HepG2 (cell line): ENCODE results near the gene GON4L. TPM values are rescaled to one million over a fixed set of nuclear protein-coding genes. Genes with fewer than 3 reads are reported as not detected.

Experiments
- DRAP1 ChIP-seq: IDR thresholded peaks from 2 replicates; pipeline ENCODE4 v1.6.1; 2016; ENCODE audit warnings: missing genetic modification reagents, missing compliant biosample characterization
- GATAD2A ChIP-seq: IDR thresholded peaks from 2 replicates; pipeline ENCODE4 v1.6.1; 2016
- HDAC1 ChIP-seq: sonication (generic); formaldehyde crosslinking; IDR thresholded peaks from 2 replicates; pipeline ENCODE4 v1.5.1; 2020; ENCODE audit warnings: mild to moderate bottlenecking, missing genetic modification reagents
- HOXD1 ChIP-seq: sonication (generic); formaldehyde crosslinking; IDR thresholded peaks from 2 replicates; pipeline ENCODE4 v1.5.0; 2020; ENCODE audit warnings: missing genetic modification reagents
- PPARG ChIP-seq: conservative IDR thresholded peaks from 2 replicates; pipeline ENCODE4 v1.6.1; 2016; ENCODE audit warnings: missing biosample characterization, missing genetic modification reagents
- RAD51 ChIP-seq: fragments of 450-650 bp; IDR thresholded peaks from 2 replicates; pipeline ENCODE4 v1.6.1; 2016; ENCODE audit warnings: borderline replicate concordance
- RARA ChIP-seq: IDR thresholded peaks from 2 replicates; pipeline ENCODE4 v1.6.1; 2016; ENCODE audit warnings: missing genetic modification reagents, missing compliant biosample characterization
- RFX3 ChIP-seq: IDR thresholded peaks from 2 replicates; pipeline ENCODE4 v1.6.1; 2016; ENCODE audit warnings: missing biosample characterization, missing genetic modification reagents
- ZKSCAN8 ChIP-seq: IDR thresholded peaks from 2 replicates; pipeline ENCODE4 v1.6.1; 2016; ENCODE audit warnings: borderline replicate concordance, missing genetic modification reagents, missing compliant biosample characterization
- ZNF205 ChIP-seq: IDR thresholded peaks from 2 replicates; pipeline ENCODE4 v1.6.1; 2018; ENCODE audit warnings: missing biosample characterization, missing genetic modification reagents
- ZNF224 ChIP-seq: sonication (generic); formaldehyde crosslinking; IDR thresholded peaks from 2 replicates; pipeline ENCODE4 v1.5.0; 2020; ENCODE audit warnings: mild to moderate bottlenecking, missing genetic modification reagents
- ZNF362 ChIP-seq: sonication (generic); formaldehyde crosslinking; IDR thresholded peaks from 2 replicates; pipeline ENCODE4 v1.4.0; 2020; ENCODE audit warnings: missing genetic modification reagents, mild to moderate bottlenecking, borderline replicate concordance
- ZNF432 ChIP-seq: sonication (generic); formaldehyde crosslinking; IDR thresholded peaks from 2 replicates; pipeline ENCODE4 v1.5.0; 2020; ENCODE audit warnings: missing genetic modification reagents, mild to moderate bottlenecking, borderline replicate concordance
- ZNF501 ChIP-seq: sonication (generic); formaldehyde crosslinking; IDR thresholded peaks from 2 replicates; pipeline ENCODE4 v1.5.1; 2020; ENCODE audit warnings: mild to moderate bottlenecking, moderate library complexity, missing genetic modification reagents
- ZNF510 ChIP-seq: sonication (generic); formaldehyde crosslinking; IDR thresholded peaks from 2 replicates; pipeline ENCODE4 v1.4.0; 2020; ENCODE audit warnings: low read depth, mild to moderate bottlenecking, missing genetic modification reagents
- ZNF609 ChIP-seq: sonication (generic); formaldehyde crosslinking; IDR thresholded peaks from 2 replicates; pipeline ENCODE4 v1.4.0; 2020; ENCODE audit warnings: mild to moderate bottlenecking, missing genetic modification reagents, borderline replicate concordance
- ZNF777 ChIP-seq: sonication (generic); formaldehyde crosslinking; IDR thresholded peaks from 2 replicates; pipeline ENCODE4 v1.4.0; 2020; ENCODE audit warnings: missing genetic modification reagents
- polyA plus RNA-seq, 8 experiments: library from polyadenylated mRNA; depleted of rRNA in 3 of 8; stranded (reverse) in 7 of 8; unstranded in 1 of 8; fragments of >200 nt; fragmentation: Illumina TruSeq in 4 of 8; extraction: Trizol in 4 of 8; gene quantifications; 2 replicates each; pipeline versions ENCODE4 v1.2.1 to v1.2.3, GENCODE V29; 2011 to 2016; ENCODE audit warnings: low read depth in 4 of 8, missing spikeins in 1 of 8, mixed read lengths in 1 of 8; ENCODE audit not compliant: insufficient read depth in 1 of 8
- total RNA-seq, 5 experiments: library from RNA; depleted of rRNA; stranded (reverse); fragments of >200 nt; fragmentation: Illumina TruSeq; extraction: Trizol; gene quantifications; 2 replicates each; pipeline ENCODE4 v1.2.3, GENCODE V29; 2016; ENCODE audit warnings: low read depth in 1 of 5
- TF ChIP-seq, protein P1 (sequence below): IDR thresholded peaks from 2 replicates; pipeline ENCODE4 v1.6.1; 2018; ENCODE audit warnings: missing genetic modification reagents
- TF ChIP-seq, protein P2 (sequence below): sonication (generic); formaldehyde crosslinking; IDR thresholded peaks from 2 replicates; pipeline ENCODE4 v1.4.0; 2020; ENCODE audit warnings: missing genetic modification reagents
- TF ChIP-seq, protein P3 (sequence below): sonication (generic); formaldehyde crosslinking; IDR thresholded peaks from 2 replicates; pipeline ENCODE4 v1.4.0; 2020; ENCODE audit warnings: missing genetic modification reagents

Gene GON4L
- total and polyA plus RNA-seq, 2 of the 13 experiments (the other 11 are each of a cell fraction or from before 2014, with no cell fraction given), result 14.6 to 19.6 TPM

GRCh38 chr1:155893389-155894142, 36.6 kb upstream of the GON4L start (continued):
- TF ChIP-seq, protein P1, sequence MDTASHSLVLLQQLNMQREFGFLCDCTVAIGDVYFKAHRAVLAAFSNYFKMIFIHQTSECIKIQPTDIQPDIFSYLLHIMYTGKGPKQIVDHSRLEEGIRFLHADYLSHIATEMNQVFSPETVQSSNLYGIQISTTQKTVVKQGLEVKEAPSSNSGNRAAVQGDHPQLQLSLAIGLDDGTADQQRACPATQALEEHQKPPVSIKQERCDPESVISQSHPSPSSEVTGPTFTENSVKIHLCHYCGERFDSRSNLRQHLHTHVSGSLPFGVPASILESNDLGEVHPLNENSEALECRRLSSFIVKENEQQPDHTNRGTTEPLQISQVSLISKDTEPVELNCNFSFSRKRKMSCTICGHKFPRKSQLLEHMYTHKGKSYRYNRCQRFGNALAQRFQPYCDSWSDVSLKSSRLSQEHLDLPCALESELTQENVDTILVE (CRISPR knock-in tag), result peak; percentile 74; the same call in 1 of the 2 replicates
- TF ChIP-seq ZNF224 (CRISPR knock-in tag) (0 out of 2 replicates have a peak, but pooled peaks have one; percentile 20), ZNF609 (0 out of 2 replicates have a peak, but pooled peaks have one; percentile 28), ZNF510 (CRISPR knock-in tag) (no peak), HDAC1 (CRISPR knock-in tag) (peak; percentile 44; the same call in 1 of the 2 replicates), DRAP1 (peak; percentile 25; the same call in 1 of the 2 replicates), ZNF777 (no peak), ZKSCAN8 (0 out of 2 replicates have a peak, but pooled peaks have one; percentile 16), RAD51 (peak; percentile 78; the same call in 1 of the 2 replicates), PPARG (CRISPR knock-in tag) (no peak), ZNF501 (CRISPR knock-in tag) (peak; percentile 23; the same call in 1 of the 2 replicates), ZNF205 (CRISPR knock-in tag) (no peak), HOXD1 (CRISPR knock-in tag) (0 out of 2 replicates have a peak, but pooled peaks have one; percentile 14), GATAD2A (peak; percentile 60), RFX3 (CRISPR knock-in tag) (no peak), ZNF432 (CRISPR knock-in tag) (no peak), RARA (CRISPR knock-in tag) (peak; percentile 47; the same call in 1 of the 2 replicates), ZNF362 (CRISPR knock-in tag) (peak; percentile 69; the same call in 1 of the 2 replicates)
- TF ChIP-seq, protein P2, sequence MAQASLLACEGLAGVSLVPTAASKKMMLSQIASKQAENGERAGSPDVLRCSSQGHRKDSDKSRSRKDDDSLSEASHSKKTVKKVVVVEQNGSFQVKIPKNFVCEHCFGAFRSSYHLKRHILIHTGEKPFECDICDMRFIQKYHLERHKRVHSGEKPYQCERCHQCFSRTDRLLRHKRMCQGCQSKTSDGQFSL (CRISPR knock-in tag), result no peak
- TF ChIP-seq, protein P3, sequence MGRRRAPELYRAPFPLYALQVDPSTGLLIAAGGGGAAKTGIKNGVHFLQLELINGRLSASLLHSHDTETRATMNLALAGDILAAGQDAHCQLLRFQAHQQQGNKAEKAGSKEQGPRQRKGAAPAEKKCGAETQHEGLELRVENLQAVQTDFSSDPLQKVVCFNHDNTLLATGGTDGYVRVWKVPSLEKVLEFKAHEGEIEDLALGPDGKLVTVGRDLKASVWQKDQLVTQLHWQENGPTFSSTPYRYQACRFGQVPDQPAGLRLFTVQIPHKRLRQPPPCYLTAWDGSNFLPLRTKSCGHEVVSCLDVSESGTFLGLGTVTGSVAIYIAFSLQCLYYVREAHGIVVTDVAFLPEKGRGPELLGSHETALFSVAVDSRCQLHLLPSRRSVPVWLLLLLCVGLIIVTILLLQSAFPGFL, result no peak
